Caco-2 (cell line): ENCODE measurements around the gene BDKRB2. TPM values are rescaled to one million over a fixed set of nuclear protein-coding genes. Genes with fewer than 3 reads are reported as not detected.

Experiments used
- BruUV-seq: library from RNA; stranded (reverse); fragments of 400-500 nt; replicated peaks from 2 replicates; lab custom pipeline; 2021; lab: Mats Ljungman, UMichigan
- CTCF ChIA-PET: fragments of 300-600 bp; sonication (Branson Sonifier 250); formaldehyde crosslinking; loops from one replicate; lab custom pipeline; 2022; ENCODE audit warnings: antibody characterized with exemption; lab: Charles Lee
- POLR2A ChIA-PET: fragments of 300-600 bp; sonication (Branson Sonifier 250); formaldehyde crosslinking; loops from one replicate; lab custom pipeline; 2022; ENCODE audit warnings: antibody characterized with exemption; lab: Charles Lee
- DNase-seq, 2 experiments: peaks; one replicate each; pipeline versions ENCODE4 v3.0.0 to v3.0.0-alpha.2; 2020 to 2022
- H3K27me3 ChIP-seq: replicated peaks from 2 replicates; pipeline ENCODE4 v1.6.0; 2011; ENCODE audit warnings: low read length; ENCODE audit not compliant: control insufficient read depth, insufficient read depth
- H3K36me3 ChIP-seq: 2 replicates; pipeline ENCODE4 v1.5.1; 2011; ENCODE audit warnings: low read length; ENCODE audit not compliant: control insufficient read depth, insufficient read depth
- H3K4me1 ChIP-seq: fragments of 250-450 bp; sonication (Bioruptor Pico); 2 replicates; pipeline ENCODE4 v1.5.1; 2020; ENCODE audit warnings: mild to moderate bottlenecking
- H3K4me3 ChIP-seq: 2 replicates; pipeline ENCODE4 v1.5.1; 2011; ENCODE audit warnings: low read depth, mild to moderate bottlenecking, control low read depth, low read length
- H3K9me3 ChIP-seq: fragments of 250-450 bp; sonication (Bioruptor Pico); 2 replicates; pipeline ENCODE4 v1.5.1; 2020; ENCODE audit warnings: mild to moderate bottlenecking, moderate library complexity
- H3K27ac Mint-ChIP-seq: one replicate; pipeline ENCODE4 v1.8.0; 2022; ENCODE audit warnings: mixed read lengths; ENCODE audit not compliant: unreplicated experiment
- H3K27me3 Mint-ChIP-seq: one replicate; pipeline ENCODE4 v1.8.0; 2022; ENCODE audit warnings: mixed read lengths; ENCODE audit not compliant: insufficient read depth, unreplicated experiment
- H3K36me3 Mint-ChIP-seq: one replicate; pipeline ENCODE4 v1.8.0; 2022; ENCODE audit warnings: mild to moderate bottlenecking, mixed read lengths; ENCODE audit not compliant: insufficient read depth, unreplicated experiment
- H3K4me1 Mint-ChIP-seq: one replicate; pipeline ENCODE4 v1.8.0; 2022; ENCODE audit warnings: low read depth, mixed read lengths; ENCODE audit not compliant: unreplicated experiment
- H3K4me3 Mint-ChIP-seq: one replicate; pipeline ENCODE4 v1.8.0; 2022; ENCODE audit warnings: mild to moderate bottlenecking, moderate library complexity, mixed read lengths; ENCODE audit not compliant: unreplicated experiment
- H3K9me3 Mint-ChIP-seq: one replicate; pipeline ENCODE4 v1.8.0; 2022; ENCODE audit warnings: mixed read lengths; ENCODE audit not compliant: unreplicated experiment
- intact Hi-C: fragments of 100-400 bp; cut with micrococcal nuclease; formaldehyde crosslinking; loops from one replicate; pipeline ENCODE4 v1.10.0; 2022; ENCODE audit not compliant: unreplicated experiment
- total RNA-seq: library from RNA; stranded (reverse); gene quantifications from 2 replicates; pipeline ENCODE4 v1.2.3, GENCODE V29; 2022
- TF ChIP-seq, protein P1 (sequence below), 2 experiments: fragments of 200-600 bp in 1 of 2; IDR thresholded peaks; 1 replicate in 1 of 2; 2 replicates in 1 of 2; pipeline versions ENCODE4 v1.5.1 to v1.8.0; 2011 to 2022; ENCODE audit warnings: antibody characterized with exemption in 1 of 2, control low read depth in 1 of 2, inconsistent platforms in 1 of 2, low read depth in 1 of 2, low read length in 1 of 2, mild to moderate bottlenecking in 1 of 2, moderate library complexity in 1 of 2; ENCODE audit not compliant: insufficient read depth in 1 of 2, severe bottlenecking in 1 of 2, unreplicated experiment in 1 of 2

BDKRB2 gene
- total RNA-seq, 1 experiment from 2014 or later, result 2.0 TPM

DNA sequence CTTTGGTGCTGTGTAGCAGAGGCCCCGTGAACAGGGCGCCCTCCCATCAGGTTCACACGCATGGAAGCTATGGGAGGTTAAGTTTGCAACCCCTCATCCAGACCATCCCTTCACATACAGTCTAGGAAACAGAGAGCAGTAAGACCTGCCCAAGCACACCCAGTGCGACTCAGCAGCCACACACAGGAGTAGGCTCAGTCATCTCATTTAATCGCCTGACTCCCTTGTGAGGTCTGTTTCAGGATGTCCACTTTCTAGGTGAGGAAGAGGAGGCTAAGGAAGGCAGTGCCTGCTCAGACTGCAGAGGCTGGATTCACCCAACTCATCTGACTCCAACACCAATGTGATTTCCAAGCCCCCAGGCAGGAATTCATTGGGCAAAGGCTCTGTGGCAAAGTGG lies 63.3 kb downstream of the BDKRB2 start:
- no peaks in the 10 kb centered on the region for H3K36me3 Mint-ChIP-seq
- no peaks in the 10 kb centered on the region for H3K9me3 Mint-ChIP-seq
- TF ChIP-seq, protein P1, sequence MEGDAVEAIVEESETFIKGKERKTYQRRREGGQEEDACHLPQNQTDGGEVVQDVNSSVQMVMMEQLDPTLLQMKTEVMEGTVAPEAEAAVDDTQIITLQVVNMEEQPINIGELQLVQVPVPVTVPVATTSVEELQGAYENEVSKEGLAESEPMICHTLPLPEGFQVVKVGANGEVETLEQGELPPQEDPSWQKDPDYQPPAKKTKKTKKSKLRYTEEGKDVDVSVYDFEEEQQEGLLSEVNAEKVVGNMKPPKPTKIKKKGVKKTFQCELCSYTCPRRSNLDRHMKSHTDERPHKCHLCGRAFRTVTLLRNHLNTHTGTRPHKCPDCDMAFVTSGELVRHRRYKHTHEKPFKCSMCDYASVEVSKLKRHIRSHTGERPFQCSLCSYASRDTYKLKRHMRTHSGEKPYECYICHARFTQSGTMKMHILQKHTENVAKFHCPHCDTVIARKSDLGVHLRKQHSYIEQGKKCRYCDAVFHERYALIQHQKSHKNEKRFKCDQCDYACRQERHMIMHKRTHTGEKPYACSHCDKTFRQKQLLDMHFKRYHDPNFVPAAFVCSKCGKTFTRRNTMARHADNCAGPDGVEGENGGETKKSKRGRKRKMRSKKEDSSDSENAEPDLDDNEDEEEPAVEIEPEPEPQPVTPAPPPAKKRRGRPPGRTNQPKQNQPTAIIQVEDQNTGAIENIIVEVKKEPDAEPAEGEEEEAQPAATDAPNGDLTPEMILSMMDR (IDR thresholded peaks at IDR 0.05; ENCODE audit: insufficient read depth in 1 of 2, low read depth in 1 of 2, low read length in 1 of 2, severe bottlenecking in 1 of 2, unreplicated experiment in 1 of 2), result no peak
- BruUV-seq, result no TSS peak
- intact Hi-C loops, result loop anchor here (5.0 kb wide), 1 partner anchor 41 kb away; no protein-coding TSS in a partner anchor
- POLR2A ChIA-PET, result no interaction called here
- H3K27me3 Mint-ChIP-seq, result no peaks in the 10 kb centered on the region
- 0 out of 2 replicates have a peak, but pooled peaks cover 11% of the 10 kb centered on the region for H3K4me1 ChIP-seq
- H3K4me3 Mint-ChIP-seq, result no peak overlapping the region
- 0 out of 2 replicates have a peak, but pooled peaks cover 2% of the 10 kb centered on the region for H3K9me3 ChIP-seq
- H3K27ac Mint-ChIP-seq, result no peak overlapping the region
- no peaks in the 10 kb centered on the region for H3K36me3 ChIP-seq
- CTCF ChIA-PET, result no interaction called here
- H3K4me3 ChIP-seq, result no peak overlapping the region
- peaks cover 10% of the 10 kb centered on the region for H3K4me1 Mint-ChIP-seq
- no peak for DNase-seq
- no peaks in the 10 kb centered on the region for H3K27me3 ChIP-seq

DNA sequence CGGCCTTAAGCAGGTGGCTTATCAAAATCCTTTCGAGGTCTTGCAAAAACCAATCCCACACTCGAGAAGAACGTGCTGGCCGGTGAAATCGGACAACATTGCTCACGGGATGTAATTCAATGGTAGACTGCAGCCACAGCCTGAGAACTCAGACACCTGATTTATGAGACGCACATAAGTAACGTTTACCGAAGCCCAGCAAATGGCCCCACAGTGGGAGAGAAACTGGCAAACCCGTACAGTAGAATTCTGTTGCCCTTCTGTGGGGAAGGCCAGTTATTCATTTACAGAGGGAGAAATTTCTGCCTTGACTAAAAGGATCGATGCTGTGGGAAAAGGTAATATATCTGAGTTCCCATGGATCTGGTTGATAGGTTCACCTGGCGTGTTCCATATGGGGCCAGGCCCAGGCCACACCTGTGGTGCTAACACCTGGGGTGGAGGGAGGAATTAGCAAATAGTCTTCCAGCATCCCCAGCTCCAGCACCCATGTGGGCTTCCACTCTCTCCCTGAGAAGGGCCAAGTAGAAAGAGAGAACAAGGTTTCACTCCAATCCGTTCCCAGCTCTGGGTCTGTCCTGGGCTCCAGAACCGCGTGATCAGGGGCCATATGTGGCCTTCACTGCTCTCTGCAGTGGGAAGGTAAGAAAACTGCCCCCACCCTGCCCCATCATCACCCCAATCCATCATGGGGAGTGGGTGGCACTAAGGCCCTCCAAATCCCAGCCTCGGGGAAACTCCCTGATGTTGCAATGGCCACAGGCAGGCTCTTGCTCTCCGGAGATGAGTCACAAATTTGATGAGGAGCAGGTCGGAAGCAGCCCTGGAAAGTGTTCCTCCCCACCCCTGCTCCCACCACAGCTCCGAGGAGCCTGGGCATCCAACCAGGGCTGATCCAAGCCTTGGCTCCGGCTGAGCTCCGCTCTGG lies 64.1 kb downstream of the BDKRB2 start:
- H3K4me3 Mint-ChIP-seq, result no peak overlapping the region
- H3K4me1 Mint-ChIP-seq, result peaks cover 10% of the 10 kb centered on the region
- CTCF ChIA-PET, result interaction anchor here (0.6 kb wide), 1 partner anchor 168 kb away, joined by 3 read pairs; no protein-coding TSS in a partner anchor
- Histone ChIP-seq H3K4me1 (0 out of 2 replicates have a peak, but pooled peaks cover 7% of the 10 kb centered on the region), H3K36me3 (no peaks in the 10 kb centered on the region), H3K4me3 (no peak overlapping the region), H3K9me3 (0 out of 2 replicates have a peak, but pooled peaks cover 2% of the 10 kb centered on the region), H3K27me3 (no peaks in the 10 kb centered on the region)
- H3K9me3 Mint-ChIP-seq, result no peaks in the 10 kb centered on the region
- intact Hi-C loops, result loop anchor here (5.0 kb wide), 1 partner anchor 41 kb away; no protein-coding TSS in a partner anchor
- TF ChIP-seq, protein P1 (IDR thresholded peaks at IDR 0.05; ENCODE audit: insufficient read depth in 1 of 2, low read depth in 1 of 2, low read length in 1 of 2, severe bottlenecking in 1 of 2, unreplicated experiment in 1 of 2), result no peak
- BruUV-seq, result no TSS peak
- POLR2A ChIA-PET, result no interaction called here
- no peaks in the 10 kb centered on the region for H3K36me3 Mint-ChIP-seq
- no peaks in the 10 kb centered on the region for H3K27me3 Mint-ChIP-seq
- no peak overlapping the region for H3K27ac Mint-ChIP-seq
- no peak for DNase-seq

DNA sequence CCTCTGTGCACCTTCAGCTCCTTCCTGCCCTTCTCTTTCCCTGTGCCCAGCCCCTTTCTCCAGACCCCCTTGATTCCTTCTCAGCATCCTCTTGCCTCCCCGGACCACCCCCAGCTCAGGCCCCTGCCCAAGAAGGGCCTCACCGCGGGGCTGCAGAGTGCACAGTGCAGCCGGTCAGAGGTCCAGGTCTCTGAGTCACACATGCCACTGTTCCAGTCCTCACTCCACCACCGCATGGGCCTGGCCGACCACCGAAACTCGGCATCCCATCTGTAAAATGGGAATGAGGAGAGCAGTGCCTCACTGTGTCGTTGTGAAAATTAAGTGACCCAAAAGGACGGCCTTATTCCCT lies 64.7 kb downstream of the BDKRB2 start:
- ChIA-PET CTCF (interaction anchor here (0.6 kb wide), 1 partner anchor 168 kb away, joined by 3 read pairs; no protein-coding TSS in a partner anchor), POLR2A (no interaction called here)
- H3K9me3 ChIP-seq, result 0 out of 2 replicates have a peak, but pooled peaks cover 2% of the 10 kb centered on the region
- TF ChIP-seq, protein P1 (IDR thresholded peaks at IDR 0.05; ENCODE audit: insufficient read depth in 1 of 2, low read depth in 1 of 2, low read length in 1 of 2, severe bottlenecking in 1 of 2, unreplicated experiment in 1 of 2), result no peak
- DNase-seq, result no peak
- H3K36me3 ChIP-seq, result no peaks in the 10 kb centered on the region
- no peaks in the 10 kb centered on the region for H3K9me3 Mint-ChIP-seq
- no peaks in the 10 kb centered on the region for H3K27me3 ChIP-seq
- 0 out of 2 replicates have a peak, but pooled peaks cover 5% of the 10 kb centered on the region for H3K4me1 ChIP-seq
- no TSS peak for BruUV-seq
- no peaks in the 10 kb centered on the region for H3K27me3 Mint-ChIP-seq
- H3K36me3 Mint-ChIP-seq, result no peaks in the 10 kb centered on the region
- H3K4me1 Mint-ChIP-seq, result peaks cover 10% of the 10 kb centered on the region
- no peak overlapping the region for H3K4me3 ChIP-seq
- H3K4me3 Mint-ChIP-seq, result no peak overlapping the region
- intact Hi-C loops, result loop anchor here (5.0 kb wide), 1 partner anchor 42 kb away; no protein-coding TSS in a partner anchor
- no peak overlapping the region for H3K27ac Mint-ChIP-seq
